Activated T-cell treated with anti-CD3 and anti-CD28 coated beads, Interleukin-2, amount 50 U/mL, for 48 hours (primary cell): ENCODE results near the gene CRHR1.
"Not testable (repeated sequence)": the region's sequence is repeated elsewhere in the genome, so short reads cannot be mapped to it uniquely, and the experiment has no call there.

Source experiments
- DNase-seq, 2 experiments: peaks; one replicate each; pipeline ENCODE4 v3.0.0-alpha.2; 2020

CRHR1 gene

GRCh38 chr17:45784293-45784740 lies at the start of gene CRHR1:
Gene CRHR1, plus strand, starts transcription at chr17:45784320. Its CDS starts 225 bp downstream, at chr17:45784545.
- DNase-seq, result no peak

- no peak for DNase-seq
These were observed 49.5 kb upstream of the CRHR1 start for GRCh38 chr17:45734598-45734997.

- DNase-seq, result no peak
These were observed 48.6 kb upstream of the CRHR1 start for GRCh38 chr17:45735488-45735887.

GRCh38 chr17:45739786-45740185 lies 44.3 kb upstream of the CRHR1 start:
- no peak for DNase-seq

- peak; percentile 36 to 50 for DNase-seq
These were observed 43.4 kb upstream of the CRHR1 start for GRCh38 chr17:45740553-45741330.

GRCh38 chr17:45742251-45742650 lies 41.9 kb upstream of the CRHR1 start:
- no peak for DNase-seq

GRCh38 chr17:45743626-45744326 lies 40.3 kb upstream of the CRHR1 start:
- DNase-seq, result no peak

GRCh38 chr17:45744826-45745225 lies 39.3 kb upstream of the CRHR1 start:
- not testable (repeated sequence) for DNase-seq

- DNase-seq, result no peak
These were observed 38.3 kb upstream of the CRHR1 start for GRCh38 chr17:45745601-45746494.

- no peak for DNase-seq
These were observed 36.2 kb upstream of the CRHR1 start for GRCh38 chr17:45747911-45748310.

- DNase-seq, result no peak
These were observed 35.3 kb upstream of the CRHR1 start for GRCh38 chr17:45748731-45749310.

- no peak for DNase-seq
These were observed 34.2 kb upstream of the CRHR1 start for GRCh38 chr17:45749831-45750335.

GRCh38 chr17:45750779-45751440 lies 33.2 kb upstream of the CRHR1 start:
- no peak for DNase-seq

GRCh38 chr17:45751466-45751865 lies 32.7 kb upstream of the CRHR1 start:
- no peak for DNase-seq

GRCh38 chr17:45752246-45752645 lies 31.9 kb upstream of the CRHR1 start:
- no peak for DNase-seq

- no peak for DNase-seq
These were observed 30.4 kb upstream of the CRHR1 start for GRCh38 chr17:45753645-45754225.

- DNase-seq, result no peak
These were observed 29.1 kb upstream of the CRHR1 start for GRCh38 chr17:45755050-45755449.

GRCh38 chr17:45756266-45756991 lies 27.7 kb upstream of the CRHR1 start:
- no peak for DNase-seq

- DNase-seq, result no peak
These were observed 26.5 kb upstream of the CRHR1 start for GRCh38 chr17:45757431-45758218.

GRCh38 chr17:45758544-45758943 lies 25.6 kb upstream of the CRHR1 start:
- DNase-seq, result no peak
